Kidney capillary endothelial cell (primary cell): ENCODE data around the gene RRP15.

Source experiments
- DNase-seq: peaks from one replicate; pipeline ENCODE4 v3.0.0-alpha.2; 2018; ENCODE audit warnings: low spot score

Gene RRP15, protein sequence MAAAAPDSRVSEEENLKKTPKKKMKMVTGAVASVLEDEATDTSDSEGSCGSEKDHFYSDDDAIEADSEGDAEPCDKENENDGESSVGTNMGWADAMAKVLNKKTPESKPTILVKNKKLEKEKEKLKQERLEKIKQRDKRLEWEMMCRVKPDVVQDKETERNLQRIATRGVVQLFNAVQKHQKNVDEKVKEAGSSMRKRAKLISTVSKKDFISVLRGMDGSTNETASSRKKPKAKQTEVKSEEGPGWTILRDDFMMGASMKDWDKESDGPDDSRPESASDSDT

GRCh38 chr1:218284917-218285635, at the start of gene RRP15:
Gene RRP15 (plus strand): TSS chr1:218285293. CDS start chr1:218285317, 24 bp downstream.
- DNase-seq: peak; percentile 76

DNA sequence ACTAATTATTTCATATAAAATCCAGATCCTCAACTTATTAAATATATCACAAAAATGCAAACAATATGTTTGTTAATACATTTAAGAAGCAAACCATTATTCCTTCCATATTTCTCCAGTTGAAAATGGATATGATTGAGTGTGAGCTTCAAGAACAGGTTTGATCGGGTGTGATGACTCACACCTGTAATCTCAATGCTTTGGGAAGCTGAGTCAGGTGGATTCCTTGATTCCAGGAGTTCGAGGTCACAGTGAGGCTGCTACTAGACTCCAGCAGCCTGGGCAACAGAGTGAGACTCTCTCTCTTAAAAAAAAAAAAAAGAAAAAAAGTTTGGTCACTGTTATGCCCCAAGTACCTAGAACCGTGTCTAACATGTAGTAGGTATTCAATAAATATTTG, 42.9 kb upstream of the RRP15 start:
- no peak for DNase-seq

- DNase-seq: no peak
These were observed 37.8 kb upstream of the RRP15 start for GRCh38 chr1:218247339-218247738.

DNA sequence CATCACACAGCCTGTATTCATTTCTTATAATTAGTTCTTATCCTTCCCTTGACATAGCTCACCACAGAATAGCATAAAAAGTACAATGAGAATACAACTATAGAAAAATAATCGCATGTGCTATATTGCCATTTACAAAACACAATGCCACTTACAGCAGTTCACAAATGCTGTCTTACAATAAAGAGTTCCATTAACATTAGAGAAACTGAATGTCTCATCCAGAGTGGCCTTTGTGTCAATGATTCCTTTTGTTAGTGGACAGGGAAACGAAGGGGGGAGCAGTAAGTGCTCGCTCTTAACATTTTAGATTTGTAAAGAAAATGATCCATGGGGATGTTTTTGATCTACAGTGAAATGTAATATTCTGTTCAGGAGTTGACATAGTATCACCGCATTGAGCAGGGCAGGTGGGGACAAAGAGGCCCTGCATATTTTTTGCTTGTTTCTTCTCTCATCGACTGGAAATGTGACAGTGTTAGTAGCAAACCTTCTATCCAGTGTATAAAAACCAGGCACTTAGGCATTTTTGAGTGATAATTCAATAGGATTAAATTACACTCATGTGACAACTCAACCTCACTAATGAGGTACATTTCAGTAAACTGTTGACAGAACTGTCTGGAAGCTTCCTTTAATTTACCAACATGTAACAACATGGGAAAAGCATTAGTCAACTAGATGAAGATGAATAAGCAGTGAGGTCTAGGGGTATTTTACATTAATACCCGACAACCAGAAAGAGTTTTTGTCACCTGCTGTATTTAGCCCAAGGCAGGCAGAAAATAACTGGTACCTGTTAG, 35.6 kb upstream of the RRP15 start:
- no peak for DNase-seq

GRCh38 chr1:218250492-218250891, 34.6 kb upstream of the RRP15 start:
- no peak for DNase-seq

DNA sequence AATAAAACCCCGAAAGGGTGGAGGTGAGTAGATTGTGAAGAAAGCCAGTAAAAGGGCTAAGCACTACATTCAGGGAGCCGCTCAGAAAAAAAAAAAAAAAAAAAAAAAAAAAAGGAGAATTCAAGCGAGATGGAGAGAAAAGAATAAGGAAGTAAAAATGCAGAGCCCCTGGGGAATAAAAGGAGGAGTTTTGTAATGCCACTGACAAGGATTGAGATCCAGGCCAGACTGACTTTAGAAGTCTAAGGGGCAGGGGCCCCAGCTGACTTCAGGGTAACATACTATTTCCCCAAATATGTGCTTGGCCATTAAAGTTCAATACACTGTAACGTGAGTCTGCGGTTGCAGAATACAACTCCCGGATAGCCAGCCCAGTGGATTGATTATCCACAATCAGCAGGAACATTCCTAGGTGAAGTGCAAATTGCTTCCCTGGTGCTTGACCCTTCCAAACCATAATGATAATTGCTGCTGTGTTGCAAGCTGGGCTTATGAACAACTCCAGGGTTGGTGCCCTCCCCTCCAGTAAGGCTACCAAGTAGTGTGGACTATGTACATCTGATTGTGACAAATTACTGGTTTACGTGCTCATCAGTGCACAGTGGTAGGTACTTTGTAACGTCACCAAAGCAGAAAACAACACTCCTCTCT, 30.7 kb upstream of the RRP15 start:
- no peak for DNase-seq

DNA sequence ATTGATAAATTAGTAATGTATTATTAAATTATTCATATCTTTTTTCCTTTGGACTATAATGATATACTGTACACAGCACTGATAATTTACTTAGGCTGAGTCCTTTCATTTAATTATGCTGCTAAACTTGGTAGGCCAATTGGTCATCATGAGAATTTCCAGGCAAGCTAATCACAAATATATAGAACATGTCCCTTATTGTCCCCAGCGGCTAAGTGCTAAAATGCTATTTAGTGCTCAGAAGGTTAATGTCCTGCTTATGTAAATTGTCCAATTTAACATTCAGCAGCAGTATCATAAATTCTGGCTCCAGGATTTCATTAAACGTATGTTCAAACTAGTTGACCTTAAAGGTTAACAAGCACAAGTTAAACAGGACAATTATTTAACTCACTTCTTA, 30.0 kb upstream of the RRP15 start:
- no peak for DNase-seq

GRCh38 chr1:218257371-218257770, 27.7 kb upstream of the RRP15 start:
- no peak for DNase-seq

DNA sequence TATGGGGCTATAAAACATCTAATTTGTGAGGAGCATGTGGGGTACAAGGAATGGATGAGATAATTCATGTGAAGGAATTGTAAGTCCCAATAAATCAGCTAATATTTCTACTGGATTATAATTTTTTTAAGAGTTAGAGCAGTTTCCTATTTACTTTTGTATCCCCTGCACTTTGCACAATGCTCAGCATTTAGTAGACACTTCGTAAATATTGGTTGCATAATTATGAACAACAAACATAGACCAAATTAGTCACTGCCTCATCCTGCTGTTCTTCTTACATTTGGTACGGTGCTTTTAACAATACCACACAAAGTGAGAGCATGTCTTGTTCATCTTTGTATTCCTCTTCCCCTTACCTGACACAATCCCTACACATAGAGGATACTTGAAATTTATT, 27.1 kb upstream of the RRP15 start:
- no peak for DNase-seq

- no peak for DNase-seq
These were observed 25.8 kb upstream of the RRP15 start for GRCh38 chr1:218259339-218259738.

GRCh38 chr1:218259800-218260199, 25.3 kb upstream of the RRP15 start:
- DNase-seq: no peak

DNA sequence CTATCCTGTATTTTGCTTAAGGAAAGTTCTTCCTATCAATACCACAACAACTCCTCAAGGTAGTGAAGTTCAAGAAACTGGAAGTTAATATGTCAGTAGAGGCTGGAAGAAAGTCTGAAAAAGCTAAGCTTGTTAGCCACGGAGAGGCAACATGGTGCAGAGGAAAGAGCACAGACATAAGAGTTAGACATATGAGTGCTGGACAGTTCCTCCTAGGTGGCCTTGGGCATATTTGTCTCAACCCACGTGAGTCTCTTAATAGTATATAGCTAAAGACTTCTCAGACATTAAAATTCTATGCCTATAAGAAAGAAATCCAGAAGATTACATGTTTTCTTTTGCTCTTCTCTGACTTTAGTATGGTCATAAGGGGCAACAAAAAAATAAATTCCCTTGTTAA, 22.8 kb upstream of the RRP15 start:
- no peak for DNase-seq

DNA sequence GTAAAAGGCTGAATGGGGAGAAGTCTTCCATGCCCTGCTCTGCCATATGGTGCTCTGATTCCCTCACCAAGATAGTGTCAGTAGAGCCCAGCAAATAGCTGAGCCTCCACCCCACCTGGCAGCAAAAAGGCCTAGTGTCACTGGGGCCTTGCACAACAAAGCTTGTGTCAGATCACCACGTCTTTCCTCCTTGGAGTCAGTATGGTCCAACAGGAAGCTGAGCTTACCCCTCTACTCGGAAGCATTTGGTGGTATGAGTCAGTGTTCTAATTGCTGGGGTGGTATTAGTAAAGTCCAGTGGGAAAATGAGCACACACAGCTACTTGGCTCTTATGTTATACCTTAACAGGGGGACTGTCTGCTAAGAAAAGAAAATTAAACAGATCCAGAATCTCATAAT, 18.7 kb upstream of the RRP15 start:
- peak; percentile 16 for DNase-seq

GRCh38 chr1:218272366-218272765, 12.7 kb upstream of the RRP15 start:
- no peak for DNase-seq

DNA sequence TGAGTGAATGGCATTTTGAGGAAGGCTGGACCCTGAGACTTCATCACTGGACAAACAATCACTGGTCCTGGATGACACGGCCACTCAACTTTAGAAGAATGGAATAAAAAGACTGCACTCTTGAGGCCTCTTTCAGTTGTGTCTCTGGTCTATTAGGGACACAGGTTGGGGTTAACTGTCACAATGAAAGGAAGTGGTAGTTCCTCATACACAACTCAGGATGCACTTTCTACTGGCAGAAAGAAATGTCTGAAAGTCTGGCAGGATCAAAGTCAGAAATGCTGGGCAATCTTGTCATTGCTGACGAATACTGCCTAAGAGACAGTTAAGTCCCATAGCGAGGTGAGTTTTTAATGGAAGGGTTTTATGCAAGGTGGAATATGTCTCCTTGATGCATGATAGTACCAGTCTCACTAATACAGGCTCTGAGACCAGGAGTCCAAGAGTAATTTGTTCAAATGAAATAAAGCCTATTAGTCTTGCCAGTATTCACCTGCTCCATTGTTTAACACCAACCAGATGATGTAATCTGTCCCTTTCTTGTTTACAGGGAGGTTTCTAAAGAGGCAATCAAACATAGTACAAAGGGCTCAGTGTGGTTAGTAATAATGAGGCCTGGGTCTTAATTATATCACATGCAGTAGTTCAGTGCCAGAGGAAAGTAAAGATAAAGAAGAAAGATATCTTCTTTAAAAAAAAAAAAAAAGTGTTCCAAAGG, 11.2 kb upstream of the RRP15 start:
- no peak for DNase-seq

- DNase-seq: no peak
These were observed 10.6 kb upstream of the RRP15 start for GRCh38 chr1:218274511-218274910.

GRCh38 chr1:218275823-218276222, 9.3 kb upstream of the RRP15 start:
- DNase-seq: no peak

GRCh38 chr1:218281285-218281684, 3.8 kb upstream of the RRP15 start:
- no peak for DNase-seq

GRCh38 chr1:218284377-218284916, 646 bp upstream of the RRP15 start:
- DNase-seq: no peak

DNA sequence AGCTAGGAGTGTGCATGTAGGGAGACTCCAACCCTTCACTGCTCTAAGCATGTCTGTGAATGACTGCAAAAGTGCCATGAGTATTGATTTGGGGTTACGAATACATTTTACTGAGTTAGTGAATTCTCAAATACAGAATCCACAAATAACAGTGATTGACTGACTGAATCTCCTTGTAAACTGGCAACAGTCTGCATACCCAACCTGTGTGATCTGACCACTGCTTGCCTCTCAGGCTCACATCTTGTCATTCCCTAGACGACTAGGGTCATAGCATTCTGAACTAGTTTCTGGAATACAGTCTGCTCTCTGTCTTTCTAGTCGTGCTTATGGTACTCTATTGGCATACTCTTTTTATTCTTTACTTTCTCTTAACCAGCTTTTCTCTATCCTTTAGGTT, 7.4 kb downstream of the RRP15 start:
- no peak for DNase-seq

DNA sequence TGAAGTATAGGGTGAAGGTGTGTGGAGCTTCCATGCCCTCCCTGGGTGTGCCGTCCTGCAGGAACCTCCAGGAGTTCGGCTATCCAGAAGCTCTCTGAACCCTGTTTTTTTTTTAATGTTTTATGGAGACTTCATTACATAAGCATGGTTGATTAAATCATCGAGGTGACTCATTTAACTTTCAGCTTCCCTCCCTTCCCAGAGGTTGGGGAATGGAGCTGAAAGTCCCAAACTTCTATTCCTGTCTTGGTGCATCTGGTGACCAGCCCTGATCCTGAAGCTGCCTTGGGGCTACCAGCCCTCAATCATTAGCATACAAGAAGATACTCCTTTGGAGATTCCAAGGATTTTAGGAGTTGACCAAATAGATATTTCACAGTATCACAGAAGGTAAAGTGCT, 9.5 kb downstream of the RRP15 start:
- DNase-seq: no peak

- DNase-seq: no peak
These were observed 11.1 kb downstream of the RRP15 start for GRCh38 chr1:218296162-218296561.
